ENCODE results near the gene TJAP1.

TJAP1 gene

DNA sequence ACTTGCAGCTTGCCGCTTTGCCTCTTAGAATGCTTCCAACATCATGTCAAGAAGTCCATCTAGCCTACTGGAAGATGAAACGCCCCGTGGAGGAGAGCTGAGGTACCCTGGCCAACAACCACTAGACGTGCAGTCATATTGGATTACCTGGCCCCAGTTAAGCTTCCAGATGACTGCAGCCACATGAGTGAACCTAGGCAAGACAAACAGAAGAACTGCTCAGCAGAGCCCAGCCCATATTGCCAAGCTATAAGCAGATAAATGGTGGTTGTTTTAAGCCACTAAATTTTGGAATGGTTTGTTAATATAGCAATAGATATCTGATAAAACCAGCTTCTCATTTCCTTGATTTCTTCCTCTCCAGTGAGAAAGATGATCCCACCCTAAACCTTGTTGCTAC, 17.3 kb upstream of the TJAP1 start:
- TF ChIP-seq GATA2 (IDR thresholded peaks at IDR 0.05; ENCODE audit: low read depth, low read length) (no peak), GATA3 (IDR thresholded peaks at IDR 0.05; ENCODE audit: low read depth, low read length) (no peak)

DNA sequence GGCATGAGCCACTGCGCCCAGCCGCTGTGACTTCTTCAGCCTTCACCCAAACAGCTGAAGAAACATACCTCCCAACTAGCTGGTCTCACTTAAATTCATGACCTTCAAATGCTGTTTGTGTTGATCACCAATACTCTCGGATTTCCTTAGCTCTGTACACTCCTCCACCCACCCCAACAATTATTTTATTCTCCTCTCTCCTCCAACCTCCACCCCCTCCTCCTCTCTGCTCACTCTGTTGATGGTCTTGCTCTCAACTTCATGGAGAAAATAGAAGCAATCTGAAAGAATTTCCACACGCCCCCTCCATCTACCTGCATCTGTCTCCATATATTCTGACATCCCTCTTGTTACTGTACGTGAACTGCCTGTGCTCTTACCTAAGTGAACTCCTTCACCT, 15.4 kb upstream of the TJAP1 start:
- TF ChIP-seq GATA3 (IDR thresholded peaks at IDR 0.05; ENCODE audit: low read depth, low read length), result no peak
- TF ChIP-seq GATA2 (IDR thresholded peaks at IDR 0.05; ENCODE audit: low read depth, low read length), result no peak

DNA sequence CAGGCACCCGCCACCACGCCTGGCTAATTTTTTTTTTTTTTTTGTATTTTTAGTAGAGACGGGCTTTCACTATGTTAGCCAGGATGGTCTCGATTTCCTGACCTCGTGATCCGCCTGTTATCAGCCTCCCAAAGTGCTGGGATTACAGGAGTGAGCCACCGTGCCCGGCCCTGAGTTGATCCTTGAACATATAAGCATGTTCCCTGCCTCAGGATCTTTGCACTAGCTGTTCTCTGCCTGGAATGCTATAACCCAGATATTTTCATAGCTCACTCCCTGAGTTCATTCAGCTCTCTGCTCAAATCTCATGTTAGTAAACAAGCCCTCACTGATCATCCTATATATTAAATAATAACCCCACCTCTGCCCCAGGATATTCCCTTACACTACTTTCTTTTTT, 13.0 kb upstream of the TJAP1 start:
- TF ChIP-seq GATA3 (IDR thresholded peaks at IDR 0.05; ENCODE audit: low read depth, low read length), result no peak

DNA sequence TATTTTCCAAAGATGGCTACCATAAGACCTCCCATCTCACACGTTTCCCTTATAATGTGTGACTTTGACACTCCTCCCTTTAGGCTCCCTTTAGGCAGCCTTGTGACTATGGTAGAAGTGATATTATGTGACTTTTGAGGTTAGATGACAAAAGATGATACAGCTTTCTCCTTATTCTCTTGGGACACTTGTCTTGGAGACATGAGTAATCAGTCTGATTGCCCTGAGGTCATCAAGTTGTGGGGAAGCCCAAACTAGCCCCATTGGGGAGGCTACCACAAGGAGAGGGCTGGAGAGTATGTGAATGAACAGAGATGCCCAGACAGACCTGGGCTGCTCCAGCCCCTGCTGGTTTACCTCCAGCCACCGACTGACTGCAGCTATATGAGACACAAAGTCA, 11.4 kb upstream of the TJAP1 start:
- TF ChIP-seq GATA3 (IDR thresholded peaks at IDR 0.05; ENCODE audit: low read depth, low read length), result no peak
- no peak for TF ChIP-seq GATA2 (IDR thresholded peaks at IDR 0.05; ENCODE audit: low read depth, low read length)

DNA sequence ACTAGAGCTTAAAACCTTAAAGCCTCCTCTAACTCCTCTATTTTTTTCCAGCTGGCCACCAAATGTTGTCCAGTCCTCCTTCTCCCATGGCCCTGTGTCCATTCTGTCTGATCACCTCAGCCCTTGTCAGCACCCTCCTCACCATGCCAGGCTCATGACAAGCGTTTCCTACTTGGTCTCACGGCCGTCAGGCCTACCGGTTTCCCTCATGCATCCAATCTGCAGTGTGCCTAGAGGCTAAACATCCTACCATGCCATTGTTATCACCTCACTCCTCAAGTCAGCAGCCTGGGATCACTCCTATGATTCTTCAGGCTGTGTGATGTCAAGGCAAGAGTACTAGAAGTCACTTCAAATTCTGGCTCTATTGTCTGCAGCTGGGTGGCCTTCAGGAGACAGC, 9.6 kb upstream of the TJAP1 start:
- TF ChIP-seq GATA3 (IDR thresholded peaks at IDR 0.05; ENCODE audit: low read depth, low read length) (no peak), GATA2 (IDR thresholded peaks at IDR 0.05; ENCODE audit: low read depth, low read length) (no peak)

DNA sequence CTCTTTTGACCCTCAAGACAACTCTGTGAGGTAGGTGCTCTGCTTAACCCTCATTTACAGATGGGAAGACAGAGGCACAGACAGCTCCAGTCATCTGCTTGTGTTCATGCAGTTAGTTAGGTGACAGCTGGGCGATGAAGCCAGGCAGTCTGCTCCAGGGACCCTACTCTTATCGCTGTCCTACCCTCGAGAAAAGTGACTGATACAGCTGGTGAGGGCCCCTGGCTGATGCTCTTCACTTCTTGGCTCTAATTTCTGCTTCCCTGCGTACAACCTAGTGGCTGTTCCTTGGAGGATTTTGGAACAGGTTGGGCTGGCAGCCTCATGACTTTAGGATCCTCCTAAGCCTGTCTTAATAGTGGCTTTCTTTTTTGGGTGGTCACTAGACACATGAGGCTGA, 9.1 kb upstream of the TJAP1 start:
- TF ChIP-seq GATA3 (IDR thresholded peaks at IDR 0.05; ENCODE audit: low read depth, low read length), result no peak

DNA sequence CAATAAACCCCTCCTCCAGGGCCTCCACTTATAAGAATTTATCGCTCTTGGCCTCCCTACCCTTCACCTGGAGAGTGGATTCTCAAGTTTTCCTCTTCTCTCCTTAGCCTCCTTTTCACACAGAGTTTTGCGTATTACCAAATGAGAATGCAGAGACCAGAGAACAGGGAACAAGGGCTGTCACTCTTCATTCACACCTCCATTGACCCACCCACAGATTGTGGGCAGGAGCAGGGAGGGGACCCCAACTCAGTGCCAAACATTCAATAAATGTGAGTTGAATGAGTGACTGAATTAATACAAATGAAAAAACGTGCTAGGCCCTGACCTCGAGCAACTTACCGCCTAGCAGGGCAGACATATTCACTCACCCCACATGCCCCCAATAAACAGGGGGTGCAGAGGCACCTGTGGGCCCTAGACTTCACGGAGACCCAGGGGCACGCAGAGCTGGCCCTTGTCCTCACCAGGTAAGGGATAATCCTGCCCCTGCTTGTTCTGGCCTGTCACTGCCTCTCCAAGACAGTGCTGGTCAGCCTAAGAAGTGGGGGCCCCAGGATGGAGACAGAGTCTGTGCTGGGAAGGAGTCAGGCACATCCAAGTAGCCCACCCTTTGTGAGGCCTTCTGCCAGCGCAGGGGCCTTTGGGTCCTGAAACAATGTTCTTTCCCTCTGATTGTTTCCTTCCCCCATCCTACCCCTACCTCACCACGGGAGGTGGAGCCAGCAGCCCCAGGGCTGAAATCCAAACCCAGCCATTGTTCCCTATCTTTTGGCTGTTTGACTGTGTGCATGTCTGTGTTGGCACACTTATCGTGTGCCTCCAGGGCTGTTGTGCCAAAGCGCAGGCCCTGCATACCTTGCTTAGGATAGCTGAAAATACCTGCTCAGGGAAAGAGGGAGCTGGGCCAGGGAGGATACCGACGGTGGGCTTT, 8.4 kb upstream of the TJAP1 start:
- TF ChIP-seq GATA3 (IDR thresholded peaks at IDR 0.05; ENCODE audit: low read depth, low read length), result no peak
- no peak for TF ChIP-seq GATA2 (IDR thresholded peaks at IDR 0.05; ENCODE audit: low read depth, low read length)

DNA sequence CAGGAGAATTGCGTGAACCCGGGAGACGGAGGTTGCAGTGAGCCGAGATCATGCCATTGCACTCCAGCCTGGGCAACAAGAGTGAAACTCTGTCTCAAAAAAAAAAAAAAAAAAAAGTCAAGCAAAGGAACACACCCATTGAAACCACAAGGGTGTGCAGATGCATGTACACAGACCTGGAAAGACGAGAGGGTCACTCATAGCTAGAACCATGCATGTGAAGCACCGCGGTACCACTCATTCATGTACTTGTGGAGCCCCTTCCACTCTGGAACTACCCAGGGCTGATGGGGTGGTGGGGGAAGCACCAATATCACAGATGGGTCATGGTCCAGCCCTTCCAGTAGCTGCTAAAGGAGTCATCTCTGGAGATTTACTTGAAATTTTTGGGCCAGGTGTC, 7.4 kb upstream of the TJAP1 start:
- TF ChIP-seq GATA2 (IDR thresholded peaks at IDR 0.05; ENCODE audit: low read depth, low read length) (no peak), GATA3 (IDR thresholded peaks at IDR 0.05; ENCODE audit: low read depth, low read length) (no peak)

DNA sequence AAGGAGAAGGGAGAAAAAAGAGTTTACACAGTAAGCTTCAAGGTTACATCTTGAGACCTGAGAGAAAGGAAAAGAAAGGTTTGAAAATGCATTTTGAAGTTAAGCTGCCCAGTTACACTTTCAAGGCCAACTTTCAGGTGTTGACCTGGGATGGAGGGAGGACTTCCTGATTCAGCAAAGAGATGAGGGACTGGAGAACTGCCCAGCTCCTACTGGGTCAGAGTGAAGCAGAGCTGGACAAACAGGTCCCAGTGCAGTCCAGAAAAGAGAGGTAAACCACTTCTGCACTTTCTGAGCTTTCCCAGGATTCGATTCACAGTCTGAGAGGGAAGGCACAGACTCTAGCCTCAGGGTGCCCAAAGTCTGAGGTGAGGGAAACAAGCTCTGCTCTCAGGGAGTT, 6.0 kb upstream of the TJAP1 start:
- TF ChIP-seq GATA3 (IDR thresholded peaks at IDR 0.05; ENCODE audit: low read depth, low read length), result no peak
- TF ChIP-seq GATA2 (IDR thresholded peaks at IDR 0.05; ENCODE audit: low read depth, low read length), result no peak

DNA sequence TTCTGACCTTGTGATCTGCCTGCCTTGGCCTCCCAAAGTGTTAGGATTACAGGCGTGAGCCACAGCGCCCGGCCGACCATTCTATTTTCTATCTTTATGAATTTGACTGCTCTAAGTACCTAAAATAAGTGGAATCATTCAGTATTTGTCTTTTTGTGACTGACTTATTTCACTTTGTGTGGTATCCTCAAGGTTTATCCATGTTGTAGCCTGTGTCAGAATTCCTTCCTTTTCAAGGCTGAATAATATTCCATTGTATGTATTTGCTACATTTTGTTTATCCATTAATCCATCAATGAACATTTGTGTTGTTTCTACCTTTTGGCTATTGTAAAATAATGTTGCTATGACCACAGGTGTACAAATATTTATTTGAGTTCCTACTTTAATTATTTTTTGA, 4.9 kb upstream of the TJAP1 start:
- TF ChIP-seq GATA2 (IDR thresholded peaks at IDR 0.05; ENCODE audit: low read depth, low read length), result no peak
- no peak for TF ChIP-seq GATA3 (IDR thresholded peaks at IDR 0.05; ENCODE audit: low read depth, low read length)

DNA sequence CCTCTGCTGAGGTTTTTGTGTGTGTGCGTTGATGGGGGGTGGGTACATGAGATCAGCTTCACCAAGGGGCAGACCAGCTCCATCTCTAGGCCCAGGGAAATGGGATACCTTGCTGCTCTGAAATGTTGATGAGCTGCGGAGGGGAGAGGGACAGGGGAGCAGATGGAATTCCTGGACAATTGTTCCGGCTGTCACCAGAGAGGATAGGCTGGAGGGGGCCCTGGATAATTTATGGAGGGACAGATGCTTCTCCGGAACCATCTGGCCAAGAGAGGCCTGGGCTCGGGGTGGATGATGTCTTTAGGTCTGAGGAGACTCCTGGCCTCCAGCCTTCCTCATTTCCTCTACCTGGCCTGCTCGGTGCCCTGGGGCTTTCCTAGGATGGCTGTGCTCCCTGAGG, 1.9 kb upstream of the TJAP1 start:
- TF ChIP-seq GATA3 (IDR thresholded peaks at IDR 0.05; ENCODE audit: low read depth, low read length), result no peak
- no peak for TF ChIP-seq GATA2 (IDR thresholded peaks at IDR 0.05; ENCODE audit: low read depth, low read length)

DNA sequence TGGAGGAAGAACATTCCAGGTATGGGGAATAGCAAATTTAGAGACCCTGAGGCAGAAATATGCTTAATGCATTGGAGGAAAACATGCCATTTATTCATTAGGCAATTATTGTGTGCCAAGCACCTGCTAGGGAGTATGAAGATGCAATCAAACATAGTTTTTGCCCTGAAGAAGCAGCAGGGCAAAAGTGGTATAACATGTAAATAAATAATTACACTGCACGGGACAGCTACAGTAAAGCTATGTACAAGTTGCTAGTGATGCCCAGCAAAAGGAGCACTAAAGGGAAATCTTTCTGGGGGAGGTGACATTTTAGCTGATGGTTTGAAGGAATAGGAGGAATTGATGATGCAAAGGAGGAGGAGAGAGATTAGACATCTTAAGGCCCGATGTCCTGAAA, 624 bp upstream of the TJAP1 start:
- TF ChIP-seq GATA3 (IDR thresholded peaks at IDR 0.05; ENCODE audit: low read depth, low read length) (no peak), GATA2 (IDR thresholded peaks at IDR 0.05; ENCODE audit: low read depth, low read length) (no peak)

DNA sequence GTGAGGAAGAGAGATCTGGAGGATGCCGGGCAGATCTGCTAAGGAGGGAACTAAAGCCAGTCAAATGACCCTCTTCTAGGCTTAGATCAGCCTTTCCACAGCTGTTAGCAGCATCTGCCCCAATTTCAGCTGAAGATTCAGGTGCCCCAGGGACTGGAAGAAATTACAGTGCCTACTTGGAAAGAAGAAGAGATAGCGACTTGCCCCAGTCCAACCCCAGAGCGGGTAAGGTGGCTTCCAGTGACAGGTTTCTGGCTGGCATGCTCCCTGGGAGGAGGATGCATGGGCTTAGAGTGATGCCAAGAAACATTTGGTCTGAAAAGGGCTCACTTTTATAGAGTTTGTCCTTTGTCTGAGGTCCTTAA, 620 bp downstream of the TJAP1 start:
- TF ChIP-seq GATA2 (IDR thresholded peaks at IDR 0.05; ENCODE audit: low read depth, low read length) (no peak), GATA3 (IDR thresholded peaks at IDR 0.05; ENCODE audit: low read depth, low read length) (no peak)

DNA sequence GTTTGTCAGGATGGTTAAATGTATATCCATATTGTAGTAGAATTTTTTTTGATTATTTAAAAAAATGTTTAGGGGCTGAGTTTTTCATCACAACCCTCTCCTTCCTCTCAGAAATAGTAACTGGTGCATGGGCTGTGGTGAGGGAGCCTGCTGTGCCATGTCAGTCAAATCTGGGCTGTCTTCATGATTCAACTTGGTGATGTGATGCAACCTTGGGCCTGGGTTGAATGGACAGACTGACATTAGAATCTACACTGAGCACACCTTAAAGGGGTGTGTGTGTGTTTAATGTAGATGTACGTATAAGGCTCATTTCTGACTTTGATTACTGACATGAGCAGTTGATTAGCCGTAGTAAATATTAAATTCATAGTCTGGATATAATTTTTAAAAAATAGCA, 3.7 kb downstream of the TJAP1 start:
- no peak for TF ChIP-seq GATA2 (IDR thresholded peaks at IDR 0.05; ENCODE audit: low read depth, low read length)
- no peak for TF ChIP-seq GATA3 (IDR thresholded peaks at IDR 0.05; ENCODE audit: low read depth, low read length)

DNA sequence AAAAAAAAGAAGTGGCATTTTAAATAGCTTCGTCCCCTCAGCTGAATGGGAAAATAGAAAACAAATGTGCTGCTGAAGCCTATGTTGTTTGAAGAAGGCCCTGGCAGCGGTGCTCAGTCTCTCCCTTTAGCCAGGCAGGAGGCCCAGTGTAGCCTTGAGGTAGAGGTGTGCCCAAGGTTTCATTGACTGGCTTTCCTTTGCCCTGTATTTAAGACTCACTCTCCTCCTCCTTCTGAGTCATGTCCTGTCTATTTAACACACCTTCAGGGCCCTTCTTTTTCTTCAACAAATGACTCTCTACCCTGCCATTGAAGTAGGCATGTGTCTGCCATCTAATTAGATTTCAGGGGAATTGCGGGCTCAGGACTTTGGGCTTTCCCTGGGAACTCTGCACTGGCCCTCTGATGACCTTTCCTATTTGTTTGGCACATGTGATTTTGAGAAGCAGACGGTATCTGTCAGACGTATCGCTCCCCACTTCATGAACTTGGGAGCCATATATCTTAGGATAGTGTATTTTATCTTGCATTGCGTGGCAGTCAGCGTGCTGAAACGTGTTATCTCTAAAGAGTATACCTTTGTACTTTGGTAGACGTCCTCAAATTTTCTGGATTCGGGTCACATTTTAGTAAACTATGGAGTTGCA, 4.3 kb downstream of the TJAP1 start:
- TF ChIP-seq GATA2 (IDR thresholded peaks at IDR 0.05; ENCODE audit: low read depth, low read length), result no peak
- TF ChIP-seq GATA3 (IDR thresholded peaks at IDR 0.05; ENCODE audit: low read depth, low read length), result no peak
